GM23338 (cell line): ENCODE data around the gene DLG3. TPM values are rescaled to one million over a fixed set of nuclear protein-coding genes. Genes with fewer than 3 reads are reported as not detected.

ENCODE experiments used
- ATAC-seq: fragments of 200-7000 bp; cut with Tn5 transposase; 3 replicates; pipeline ENCODE4 v1.9.1; 2020
- DNase-seq: peaks from one replicate; pipeline ENCODE4 v3.0.0-alpha.2; 2015; ENCODE audit warnings: low spot score
- H2AFZ ChIP-seq: fragments of 200-600 bp; sonication (generic); 2 replicates; pipeline ENCODE4 v1.8.0; 2016; ENCODE audit warnings: antibody characterized with exemption, mild to moderate bottlenecking, moderate library complexity
- H3F3A ChIP-seq: fragments of 200-600 bp; sonication (generic); replicated peaks from 2 replicates; pipeline ENCODE4 v1.8.0; 2017; ENCODE audit warnings: antibody characterized with exemption, mixed run types, low read depth
- H3K27ac ChIP-seq: fragments of 200-600 bp; sonication (generic); 2 replicates; pipeline ENCODE4 v1.6.1; 2016; ENCODE audit warnings: low read depth
- H3K27me3 ChIP-seq: fragments of 200-600 bp; sonication (generic); 2 replicates; pipeline ENCODE4 v1.8.0; 2016; ENCODE audit warnings: mild to moderate bottlenecking, mixed run types, moderate library complexity; ENCODE audit not compliant: insufficient read depth
- H3K36me3 ChIP-seq: fragments of 200-600 bp; sonication (generic); 2 replicates; pipeline ENCODE4 v1.8.0; 2016; ENCODE audit warnings: mild to moderate bottlenecking; ENCODE audit not compliant: insufficient read depth
- H3K4me1 ChIP-seq: fragments of 200-600 bp; sonication (generic); 2 replicates; pipeline ENCODE4 v1.8.0; 2016; ENCODE audit warnings: mild to moderate bottlenecking, moderate library complexity; ENCODE audit not compliant: insufficient read depth
- H3K4me2 ChIP-seq: fragments of 200-600 bp; sonication (generic); 2 replicates; pipeline ENCODE4 v1.7.1; 2017; ENCODE audit warnings: mixed run types
- H3K4me3 ChIP-seq: fragments of 200-600 bp; sonication (generic); 2 replicates; pipeline ENCODE4 v1.6.1; 2016; ENCODE audit warnings: mixed run types
- H3K79me2 ChIP-seq: fragments of 200-600 bp; sonication (generic); replicated peaks from 2 replicates; pipeline ENCODE4 v1.8.0; 2017; ENCODE audit warnings: mild to moderate bottlenecking; ENCODE audit not compliant: insufficient read depth
- H3K9me2 ChIP-seq: fragments of 200-600 bp; sonication (generic); 2 replicates; pipeline ENCODE4 v1.8.0; 2017; ENCODE audit not compliant: insufficient read depth
- H4K20me1 ChIP-seq: fragments of 200-600 bp; sonication (generic); replicated peaks from 2 replicates; pipeline ENCODE4 v1.8.0; 2017; ENCODE audit warnings: mild to moderate bottlenecking; ENCODE audit not compliant: insufficient read depth
- H3K27ac Mint-ChIP-seq: 2 replicates; pipeline ENCODE4 v1.8.0; 2020; ENCODE audit warnings: inconsistent platforms, mild to moderate bottlenecking, moderate library complexity, mixed read lengths
- H3K27me3 Mint-ChIP-seq: 3 replicates; pipeline ENCODE4 v1.8.0; 2022; ENCODE audit warnings: low read depth, mild to moderate bottlenecking, moderate library complexity, mixed read lengths, inconsistent platforms; ENCODE audit not compliant: insufficient read depth, poor library complexity
- H3K36me3 Mint-ChIP-seq: 3 replicates; pipeline ENCODE4 v1.8.0; 2021; ENCODE audit warnings: low read depth, mild to moderate bottlenecking, inconsistent platforms, moderate library complexity, mixed read lengths
- H3K4me1 Mint-ChIP-seq: 3 replicates; pipeline ENCODE4 v1.8.0; 2020; ENCODE audit warnings: mild to moderate bottlenecking, inconsistent platforms, mixed read lengths
- H3K4me3 Mint-ChIP-seq: 3 replicates; pipeline ENCODE4 v1.8.0; 2021; ENCODE audit warnings: moderate library complexity, mild to moderate bottlenecking, inconsistent platforms, mixed read lengths
- H3K9me3 Mint-ChIP-seq: 3 replicates; pipeline ENCODE4 v1.8.0; 2020; ENCODE audit warnings: moderate library complexity, mild to moderate bottlenecking, inconsistent platforms, mixed read lengths
- CREB1 ChIP-seq: fragments of 250-450 bp; sonication (Bioruptor Pico); IDR thresholded peaks from 2 replicates; pipeline ENCODE4 v1.5.0; 2020; ENCODE audit warnings: low read depth, mild to moderate bottlenecking, moderate library complexity
- POLR2AphosphoS5 ChIP-seq: IDR thresholded peaks from 2 replicates; pipeline ENCODE4 v1.6.1; 2016; ENCODE audit warnings: antibody characterized with exemption, low read depth
- STAT1 ChIP-seq: IDR thresholded peaks from one replicate; pipeline ENCODE4 v1.6.1; 2016; ENCODE audit warnings: antibody characterized with exemption; ENCODE audit not compliant: unreplicated experiment
- ZNF114 ChIP-seq: fragments of 250-450 bp; sonication (Bioruptor Pico); IDR thresholded peaks from 2 replicates; pipeline ENCODE4 v1.5.0; 2020; ENCODE audit warnings: mild to moderate bottlenecking, moderate library complexity
- polyA plus RNA-seq: library from polyadenylated mRNA; unstranded; fragments of >200 nt; fragmentation: Nextera tagmentation; extraction: Ambion mirVana; gene quantifications from 2 replicates; pipeline ENCODE4 v1.2.1, GENCODE V29; 2016
- total RNA-seq: library from RNA; depleted of rRNA; stranded (reverse); fragments of >200 nt; shearing (Covaris generic); gene quantifications from 2 replicates; pipeline ENCODE4 v1.2.3, GENCODE V29; 2014
- TF ChIP-seq, protein P1 (sequence below), 2 experiments: fragments of 200-600 bp in 1 of 2; sonication (generic) in 1 of 2; conservative IDR thresholded peaks; 2 replicates each; pipeline versions ENCODE4 v1.5.1 to v1.6.1; 2016 to 2017; ENCODE audit warnings: antibody characterized with exemption in 2 of 2, low read depth in 2 of 2, mild to moderate bottlenecking in 2 of 2, moderate library complexity in 1 of 2
- TF ChIP-seq, protein P2 (sequence below): IDR thresholded peaks from 2 replicates; pipeline ENCODE4 v1.6.1; 2016; ENCODE audit warnings: antibody characterized with exemption

The DLG3 gene
- total and polyA plus RNA-seq, 2 experiments from 2014 or later: 13.0 to 61.8 TPM

DNA sequence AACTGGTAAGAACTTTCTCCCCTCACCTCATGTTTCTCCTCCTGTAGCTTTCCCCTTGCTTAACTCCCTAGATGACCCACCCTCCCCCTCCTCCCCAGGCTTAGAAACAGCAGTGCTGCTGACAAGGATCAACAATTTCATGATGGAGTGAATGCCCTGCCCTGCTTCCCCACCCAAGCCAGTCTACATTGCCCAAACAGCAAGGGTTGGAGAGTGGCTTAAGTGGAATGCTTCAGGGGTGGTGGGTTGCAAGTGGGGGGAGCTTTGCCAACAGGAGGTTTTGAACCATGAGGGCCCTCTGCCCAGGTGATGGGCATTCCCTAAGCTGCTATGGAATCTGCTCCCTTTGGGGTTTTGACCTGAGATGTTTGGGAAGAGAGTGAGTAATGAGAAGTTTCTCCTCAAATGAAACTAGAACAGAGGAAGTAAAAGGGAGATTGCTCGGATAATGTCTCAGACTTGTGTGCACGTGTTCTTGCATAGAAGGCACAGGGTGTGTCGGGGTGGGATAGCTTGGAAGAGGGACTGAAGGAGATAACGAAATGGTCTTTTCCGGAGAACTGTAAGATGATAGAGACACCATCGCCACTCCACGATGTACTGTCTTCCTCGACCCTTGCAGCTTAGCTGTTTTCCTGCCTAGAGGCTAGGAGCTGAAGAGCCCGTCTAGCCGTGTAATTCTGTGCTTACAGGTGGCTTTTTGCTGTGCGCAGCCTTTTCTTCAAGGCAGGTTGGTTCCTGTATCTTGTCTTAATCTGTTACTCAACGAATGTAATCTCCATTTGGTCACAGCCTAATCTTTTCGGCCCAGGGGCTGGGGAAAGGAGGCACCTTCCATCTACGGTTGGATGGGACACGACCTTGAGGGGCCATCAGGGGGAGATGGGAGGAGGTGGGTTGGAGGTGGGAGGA, 11.4 kb upstream of the DLG3 start (continued):
- TF ChIP-seq, protein P1, sequence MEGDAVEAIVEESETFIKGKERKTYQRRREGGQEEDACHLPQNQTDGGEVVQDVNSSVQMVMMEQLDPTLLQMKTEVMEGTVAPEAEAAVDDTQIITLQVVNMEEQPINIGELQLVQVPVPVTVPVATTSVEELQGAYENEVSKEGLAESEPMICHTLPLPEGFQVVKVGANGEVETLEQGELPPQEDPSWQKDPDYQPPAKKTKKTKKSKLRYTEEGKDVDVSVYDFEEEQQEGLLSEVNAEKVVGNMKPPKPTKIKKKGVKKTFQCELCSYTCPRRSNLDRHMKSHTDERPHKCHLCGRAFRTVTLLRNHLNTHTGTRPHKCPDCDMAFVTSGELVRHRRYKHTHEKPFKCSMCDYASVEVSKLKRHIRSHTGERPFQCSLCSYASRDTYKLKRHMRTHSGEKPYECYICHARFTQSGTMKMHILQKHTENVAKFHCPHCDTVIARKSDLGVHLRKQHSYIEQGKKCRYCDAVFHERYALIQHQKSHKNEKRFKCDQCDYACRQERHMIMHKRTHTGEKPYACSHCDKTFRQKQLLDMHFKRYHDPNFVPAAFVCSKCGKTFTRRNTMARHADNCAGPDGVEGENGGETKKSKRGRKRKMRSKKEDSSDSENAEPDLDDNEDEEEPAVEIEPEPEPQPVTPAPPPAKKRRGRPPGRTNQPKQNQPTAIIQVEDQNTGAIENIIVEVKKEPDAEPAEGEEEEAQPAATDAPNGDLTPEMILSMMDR (conservative IDR thresholded peaks at IDR 0.05; ENCODE audit: low read depth in 2 of 2): no peak
- TF ChIP-seq STAT1: no peak
- no peak for TF ChIP-seq POLR2AphosphoS5

- peak overlapping the region; percentile 98 for H3K27ac Mint-ChIP-seq
- H3K27me3 Mint-ChIP-seq: peaks cover 4% of the 10 kb centered on the region
Observed at GRCh38 chrX:70433848-70434351, 10.7 kb upstream of the DLG3 start.

More at GRCh38 chrX:70433848-70434351, 10.7 kb upstream of the DLG3 start:
- Histone ChIP-seq H3K36me3 (no peaks in the 10 kb centered on the region), H3K4me3 (peak overlapping the region; percentile 81), H3K27me3 (no peaks in the 10 kb centered on the region), H3F3A (no peaks in the 10 kb centered on the region), H3K79me2 (no peaks in the 10 kb centered on the region), H2AFZ (peak overlapping the region; percentile 90), H3K9me2 (no peaks in the 10 kb centered on the region), H3K27ac (peak overlapping the region; percentile 81), H4K20me1 (no peaks in the 10 kb centered on the region), H3K4me1 (no peaks in the 10 kb centered on the region; the same call in 1 of the 2 replicates), H3K4me2 (peak overlapping the region; percentile 83)
- ATAC-seq (peak; percentile 63), DNase-seq (peak; percentile 73)
- peaks cover 18% of the 10 kb centered on the region for H3K4me1 Mint-ChIP-seq
- H3K36me3 Mint-ChIP-seq: peaks cover 25% of the 10 kb centered on the region
- peak overlapping the region; percentile 90 for H3K4me3 Mint-ChIP-seq
- TF ChIP-seq, protein P2, sequence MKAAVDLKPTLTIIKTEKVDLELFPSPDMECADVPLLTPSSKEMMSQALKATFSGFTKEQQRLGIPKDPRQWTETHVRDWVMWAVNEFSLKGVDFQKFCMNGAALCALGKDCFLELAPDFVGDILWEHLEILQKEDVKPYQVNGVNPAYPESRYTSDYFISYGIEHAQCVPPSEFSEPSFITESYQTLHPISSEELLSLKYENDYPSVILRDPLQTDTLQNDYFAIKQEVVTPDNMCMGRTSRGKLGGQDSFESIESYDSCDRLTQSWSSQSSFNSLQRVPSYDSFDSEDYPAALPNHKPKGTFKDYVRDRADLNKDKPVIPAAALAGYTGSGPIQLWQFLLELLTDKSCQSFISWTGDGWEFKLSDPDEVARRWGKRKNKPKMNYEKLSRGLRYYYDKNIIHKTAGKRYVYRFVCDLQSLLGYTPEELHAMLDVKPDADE: no peak; the same call in 1 of the 2 replicates
- no peak for TF ChIP-seq STAT1
- no peak for TF ChIP-seq ZNF114 (CRISPR knock-in tag)
- TF ChIP-seq, protein P1 (conservative IDR thresholded peaks at IDR 0.05; ENCODE audit: low read depth in 2 of 2): peak; percentile 44 to 80
- peak; percentile 69 for TF ChIP-seq POLR2AphosphoS5
- TF ChIP-seq CREB1 (CRISPR knock-in tag): peak; percentile 91
- H3K9me3 Mint-ChIP-seq: no peaks in the 10 kb centered on the region
